AG09309 (cell line): Measurements from ENCODE around the gene CEACAM21.

Experiments
- DNase-seq: peaks from one replicate; pipeline ENCODE4 v3.0.0-alpha.2; 2010; ENCODE audit warnings: low read depth
- H3K4me3 ChIP-seq: 2 replicates; pipeline ENCODE4 v1.5.1; 2011; ENCODE audit warnings: mild to moderate bottlenecking, low read depth, low read length, moderate library complexity; ENCODE audit not compliant: control insufficient read depth
- CTCF ChIP-seq: IDR thresholded peaks from 2 replicates; pipeline ENCODE4 v1.5.1; 2011; ENCODE audit warnings: mild to moderate bottlenecking, low read depth, low read length, inconsistent platforms; ENCODE audit not compliant: insufficient read depth, control insufficient read depth; ENCODE audit errors: missing control alignments

CEACAM21 gene

GRCh38 chr19:41553804-41554203, 22.2 kb upstream of the CEACAM21 start:
- H3K4me3 ChIP-seq = no peak overlapping the region
- TF ChIP-seq CTCF = no peak
- DNase-seq = no peak

GRCh38 chr19:41554907-41555306, 21.1 kb upstream of the CEACAM21 start:
- DNase-seq = no peak
- no peak overlapping the region for H3K4me3 ChIP-seq
- no peak for TF ChIP-seq CTCF

- DNase-seq = no peak
- no peak overlapping the region for H3K4me3 ChIP-seq
- TF ChIP-seq CTCF = no peak
These were observed 20.2 kb upstream of the CEACAM21 start for GRCh38 chr19:41555748-41556147.

- no peak for TF ChIP-seq CTCF
- no peak overlapping the region for H3K4me3 ChIP-seq
- DNase-seq = no peak
These were observed 12.0 kb upstream of the CEACAM21 start for GRCh38 chr19:41563854-41564514.

GRCh38 chr19:41564515-41565378, 11.2 kb upstream of the CEACAM21 start:
- H3K4me3 ChIP-seq = no peak overlapping the region
- DNase-seq = no peak
- peak; percentile 1 for TF ChIP-seq CTCF

- TF ChIP-seq CTCF = no peak
- no peak overlapping the region for H3K4me3 ChIP-seq
- no peak for DNase-seq
These were observed 10.6 kb upstream of the CEACAM21 start for GRCh38 chr19:41565379-41565720.
